Measurements from ENCODE around the gene FAM131A. TPM values are rescaled to one million over a fixed set of nuclear protein-coding genes. Genes with fewer than 3 reads are reported as not detected.

FAM131A gene
- total RNA-seq, 1 experiment from 2014 or later, result 15.1 TPM

- Histone ChIP-seq H3K4me3 (ENCODE audit: low read depth, low read length, poor library complexity, severe bottlenecking) (no peak overlapping the region), H3K9me3 (ENCODE audit: low read depth, low read length, poor library complexity, severe bottlenecking) (no peaks in the 10 kb centered on the region), H3K36me3 (ENCODE audit: insufficient read depth, low read length, poor library complexity, severe bottlenecking) (peaks cover 5% of the 10 kb centered on the region), H3K4me1 (ENCODE audit: insufficient read depth, low read length, poor library complexity, severe bottlenecking) (peaks cover 26% of the 10 kb centered on the region), H3K27me3 (replicated peaks; ENCODE audit: insufficient read depth, low read depth, low read length, poor library complexity) (no peaks in the 10 kb centered on the region), H3K27ac (ENCODE audit: low read depth, low read length, poor library complexity, severe bottlenecking) (no peak overlapping the region)
- DNase-seq (ENCODE audit: low spot score), result peak; percentile 90
- intact Hi-C loops (cut with micrococcal nuclease; ENCODE audit: unreplicated experiment), result no loop called here
- no TSS peak for BruUV-seq (replicated peaks)
- CTCF ChIA-PET, result interaction anchor here (0.6 kb wide), 1 partner anchor 35 kb away, joined by 3 read pairs; no protein-coding TSS in a partner anchor
- POLR2A ChIA-PET (ENCODE audit: low non-redundant PET), result no interaction called here
- TF ChIP-seq EZH2 (IDR thresholded peaks at IDR 0.05; ENCODE audit: borderline replicate concordance, low read depth, low read length, poor library complexity, severe bottlenecking) (no peak), CTCF (conservative IDR thresholded peaks at IDR 0.05; ENCODE audit: low read depth, low read length) (peak; percentile 61)
Measured at GRCh38 chr3:184345317-184346144, 8.1 kb downstream of the FAM131A start.

GRCh38 chr3:184346480-184347190 lies 9.2 kb downstream of the FAM131A start:
- TF ChIP-seq EZH2 (IDR thresholded peaks at IDR 0.05; ENCODE audit: borderline replicate concordance, low read depth, low read length, poor library complexity, severe bottlenecking), result no peak
- Histone ChIP-seq H3K4me3 (ENCODE audit: low read depth, low read length, poor library complexity, severe bottlenecking) (no peak overlapping the region), H3K27me3 (replicated peaks; ENCODE audit: insufficient read depth, low read depth, low read length, poor library complexity) (no peaks in the 10 kb centered on the region), H3K36me3 (ENCODE audit: insufficient read depth, low read length, poor library complexity, severe bottlenecking) (peaks cover 5% of the 10 kb centered on the region), H3K27ac (ENCODE audit: low read depth, low read length, poor library complexity, severe bottlenecking) (peak overlapping the region; percentile 74), H3K9me3 (ENCODE audit: low read depth, low read length, poor library complexity, severe bottlenecking) (no peaks in the 10 kb centered on the region), H3K4me1 (ENCODE audit: insufficient read depth, low read length, poor library complexity, severe bottlenecking) (peaks cover 26% of the 10 kb centered on the region)
- BruUV-seq (replicated peaks), result no TSS peak
- intact Hi-C loops (cut with micrococcal nuclease; ENCODE audit: unreplicated experiment), result no loop called here
- DNase-seq (ENCODE audit: low spot score), result no peak
- POLR2A ChIA-PET (ENCODE audit: low non-redundant PET), result interaction anchor here (0.5 kb wide), 1 partner anchor 414 kb away, joined by 3 read pairs; no protein-coding TSS in a partner anchor
- CTCF ChIA-PET, result no interaction called here

- DNase-seq (ENCODE audit: low spot score), result peak; percentile 39
- Histone ChIP-seq H3K9me3 (ENCODE audit: low read depth, low read length, poor library complexity, severe bottlenecking) (no peaks in the 10 kb centered on the region), H3K4me3 (ENCODE audit: low read depth, low read length, poor library complexity, severe bottlenecking) (no peak overlapping the region), H3K27me3 (replicated peaks; ENCODE audit: insufficient read depth, low read depth, low read length, poor library complexity) (no peaks in the 10 kb centered on the region), H3K36me3 (ENCODE audit: insufficient read depth, low read length, poor library complexity, severe bottlenecking) (peaks cover 10% of the 10 kb centered on the region), H3K27ac (ENCODE audit: low read depth, low read length, poor library complexity, severe bottlenecking) (peak overlapping the region; percentile 74), H3K4me1 (ENCODE audit: insufficient read depth, low read length, poor library complexity, severe bottlenecking) (peaks cover 26% of the 10 kb centered on the region)
- ChIA-PET CTCF (no interaction called here), POLR2A (ENCODE audit: low non-redundant PET) (no interaction called here)
- intact Hi-C loops (cut with micrococcal nuclease; ENCODE audit: unreplicated experiment), result no loop called here
- BruUV-seq (replicated peaks), result no TSS peak
- TF ChIP-seq CTCF (conservative IDR thresholded peaks at IDR 0.05; ENCODE audit: low read depth, low read length), result no peak
- no peak for TF ChIP-seq EZH2 (IDR thresholded peaks at IDR 0.05; ENCODE audit: borderline replicate concordance, low read depth, low read length, poor library complexity, severe bottlenecking)
Measured at GRCh38 chr3:184347321-184348056, 10.1 kb downstream of the FAM131A start.
